ENCODE results near the gene SMIM13.

- TF ChIP-seq ZNF274 (IDR thresholded peaks at IDR 0.05; ENCODE audit: low read depth, low read length) = no peak
- TF ChIP-seq CTCF (IDR thresholded peaks at IDR 0.05 in 2 of 3, conservative IDR thresholded peaks at IDR 0.05 in 1 of 3; ENCODE audit: borderline replicate concordance in 1 of 3, insufficient read depth in 1 of 3, low read depth in 2 of 3, low read length in 2 of 3) = no peak
- TF ChIP-seq POLR2A (IDR thresholded peaks at IDR 0.05; ENCODE audit: borderline replicate concordance, extremely low read depth, insufficient read depth, insufficient read length) = no peak
- TF ChIP-seq ELF1 (IDR thresholded peaks at IDR 0.05; ENCODE audit: borderline replicate concordance, low read depth) = no peak
- no peak for TF ChIP-seq JUND (IDR thresholded peaks at IDR 0.05)
- no peak for TF ChIP-seq POLR2AphosphoS5 (IDR thresholded peaks at IDR 0.05; ENCODE audit: low read depth, low read length)
- TF ChIP-seq EZH2 (IDR thresholded peaks at IDR 0.05) = no peak
- TF ChIP-seq ZFX (IDR thresholded peaks at IDR 0.05) = no peak
- TF ChIP-seq, protein P1, sequence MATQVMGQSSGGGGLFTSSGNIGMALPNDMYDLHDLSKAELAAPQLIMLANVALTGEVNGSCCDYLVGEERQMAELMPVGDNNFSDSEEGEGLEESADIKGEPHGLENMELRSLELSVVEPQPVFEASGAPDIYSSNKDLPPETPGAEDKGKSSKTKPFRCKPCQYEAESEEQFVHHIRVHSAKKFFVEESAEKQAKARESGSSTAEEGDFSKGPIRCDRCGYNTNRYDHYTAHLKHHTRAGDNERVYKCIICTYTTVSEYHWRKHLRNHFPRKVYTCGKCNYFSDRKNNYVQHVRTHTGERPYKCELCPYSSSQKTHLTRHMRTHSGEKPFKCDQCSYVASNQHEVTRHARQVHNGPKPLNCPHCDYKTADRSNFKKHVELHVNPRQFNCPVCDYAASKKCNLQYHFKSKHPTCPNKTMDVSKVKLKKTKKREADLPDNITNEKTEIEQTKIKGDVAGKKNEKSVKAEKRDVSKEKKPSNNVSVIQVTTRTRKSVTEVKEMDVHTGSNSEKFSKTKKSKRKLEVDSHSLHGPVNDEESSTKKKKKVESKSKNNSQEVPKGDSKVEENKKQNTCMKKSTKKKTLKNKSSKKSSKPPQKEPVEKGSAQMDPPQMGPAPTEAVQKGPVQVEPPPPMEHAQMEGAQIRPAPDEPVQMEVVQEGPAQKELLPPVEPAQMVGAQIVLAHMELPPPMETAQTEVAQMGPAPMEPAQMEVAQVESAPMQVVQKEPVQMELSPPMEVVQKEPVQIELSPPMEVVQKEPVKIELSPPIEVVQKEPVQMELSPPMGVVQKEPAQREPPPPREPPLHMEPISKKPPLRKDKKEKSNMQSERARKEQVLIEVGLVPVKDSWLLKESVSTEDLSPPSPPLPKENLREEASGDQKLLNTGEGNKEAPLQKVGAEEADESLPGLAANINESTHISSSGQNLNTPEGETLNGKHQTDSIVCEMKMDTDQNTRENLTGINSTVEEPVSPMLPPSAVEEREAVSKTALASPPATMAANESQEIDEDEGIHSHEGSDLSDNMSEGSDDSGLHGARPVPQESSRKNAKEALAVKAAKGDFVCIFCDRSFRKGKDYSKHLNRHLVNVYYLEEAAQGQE (IDR thresholded peaks at IDR 0.05; ENCODE audit: low read depth) = no peak
- TF ChIP-seq, protein P2, sequence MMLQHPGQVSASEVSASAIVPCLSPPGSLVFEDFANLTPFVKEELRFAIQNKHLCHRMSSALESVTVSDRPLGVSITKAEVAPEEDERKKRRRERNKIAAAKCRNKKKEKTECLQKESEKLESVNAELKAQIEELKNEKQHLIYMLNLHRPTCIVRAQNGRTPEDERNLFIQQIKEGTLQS (IDR thresholded peaks at IDR 0.05) = no peak
Measured at GRCh38 chr6:11146117-11146826, 52.6 kb downstream of the SMIM13 start.

Measured in HCT116 (cell line).